Neutrophil (primary cell): ENCODE results near the gene ZFP91.
A peak's percentile ranks its signal among the peaks of the same experiment; 100 is the strongest.

Source experiments
- H3K27ac ChIP-seq: fragments of 200-600 bp; sonication (generic); 2 replicates; pipeline ENCODE4 v1.5.1; 2016; ENCODE audit warnings: mild to moderate bottlenecking, moderate library complexity
- H3K27me3 ChIP-seq: fragments of 200-600 bp; sonication (generic); 2 replicates; pipeline ENCODE4 v1.6.0; 2016; ENCODE audit warnings: mild to moderate bottlenecking
- H3K36me3 ChIP-seq: fragments of 200-600 bp; sonication (generic); 2 replicates; pipeline ENCODE4 v1.5.1; 2017
- H3K4me1 ChIP-seq, 2 experiments: fragments of 200-600 bp in 1 of 2; sonication (generic) in 1 of 2; 1 replicate in 1 of 2; 2 replicates in 1 of 2; pipeline versions ENCODE4 v1.5.1 to v1.6.1; 2013 to 2016; ENCODE audit warnings: low read depth in 1 of 2, low read length in 1 of 2, mild to moderate bottlenecking in 1 of 2, moderate library complexity in 1 of 2; ENCODE audit not compliant: control insufficient read depth in 1 of 2, insufficient read depth in 1 of 2
- H3K4me3 ChIP-seq, 2 experiments: fragments of 200-600 bp in 1 of 2; sonication (generic) in 1 of 2; 1 replicate in 1 of 2; 2 replicates in 1 of 2; pipeline ENCODE4 v1.5.1; 2013 to 2016; ENCODE audit warnings: low read depth in 1 of 2, low read length in 1 of 2, mild to moderate bottlenecking in 1 of 2, moderate library complexity in 1 of 2
- H3K9me3 ChIP-seq: fragments of 200-600 bp; sonication (generic); 2 replicates; pipeline ENCODE4 v1.5.1; 2016
- CTCF ChIP-seq: fragments of 200-600 bp; sonication (generic); IDR thresholded peaks from 2 replicates; pipeline ENCODE4 v1.5.1; 2016; ENCODE audit warnings: antibody characterized with exemption

Gene ZFP91

GRCh38 chr11:58573451-58574104 lies 5.3 kb upstream of the ZFP91 start:
- H3K27me3 ChIP-seq, result no peaks in the 10 kb centered on the region
- TF ChIP-seq CTCF, result no peak
- peaks cover 14% of the 10 kb centered on the region for H3K36me3 ChIP-seq
- H3K27ac ChIP-seq, result peak overlapping the region; percentile 98
- H3K9me3 ChIP-seq, result no peaks in the 10 kb centered on the region
- peaks cover 41 to 45% of the 10 kb centered on the region in 2 experiments for H3K4me1 ChIP-seq
- H3K4me3 ChIP-seq, result no peak overlapping the region

- Histone ChIP-seq H3K27ac (peak overlapping the region; percentile 98), H3K27me3 (no peaks in the 10 kb centered on the region), H3K4me1 (peaks cover 44 to 50% of the 10 kb centered on the region in 2 experiments), H3K4me3 (peak overlapping the region; percentile 48 to 54), H3K36me3 (peaks cover 2% of the 10 kb centered on the region), H3K9me3 (no peaks in the 10 kb centered on the region)
- TF ChIP-seq CTCF, result no peak
These were observed 4.0 kb upstream of the ZFP91 start for GRCh38 chr11:58574881-58575280.

GRCh38 chr11:58575377-58576020 lies 3.4 kb upstream of the ZFP91 start, which contains the start of gene LPXN:
Gene LPXN, minus strand, starts transcription at chr11:58575856. Its CDS starts 84 bp downstream, at chr11:58575772.
- Histone ChIP-seq H3K4me1 (peaks cover 50 to 56% of the 10 kb centered on the region in 2 experiments), H3K4me3 (peak within 1 kb of the TSS; percentile 48 to 54), H3K9me3 (no peaks in the 10 kb centered on the region), H3K27me3 (no peaks in the 10 kb centered on the region), H3K36me3 (no peaks in the 10 kb centered on the region), H3K27ac (peak within 1 kb of the TSS; percentile 98)
- TF ChIP-seq CTCF, result no peak

- Histone ChIP-seq H3K27ac (peak overlapping the region; percentile 98), H3K4me1 (peaks cover 55 to 62% of the 10 kb centered on the region in 2 experiments), H3K9me3 (no peaks in the 10 kb centered on the region), H3K4me3 (peak overlapping the region; percentile 75 to 99), H3K27me3 (no peaks in the 10 kb centered on the region), H3K36me3 (no peaks in the 10 kb centered on the region)
- no peak for TF ChIP-seq CTCF
These were observed 1.9 kb upstream of the ZFP91 start for GRCh38 chr11:58576887-58577471.

- H3K4me3 ChIP-seq, result peak overlapping the region; percentile 75 to 99
- H3K4me1 ChIP-seq, result peaks cover 55 to 62% of the 10 kb centered on the region in 2 experiments
- H3K36me3 ChIP-seq, result no peaks in the 10 kb centered on the region
- H3K27me3 ChIP-seq, result no peaks in the 10 kb centered on the region
- peak overlapping the region; percentile 98 for H3K27ac ChIP-seq
- no peak for TF ChIP-seq CTCF
- no peaks in the 10 kb centered on the region for H3K9me3 ChIP-seq
These were observed 1.2 kb upstream of the ZFP91 start for GRCh38 chr11:58577555-58578135.
